SK-N-SH (cell line): ENCODE data around the gene POLA1. TPM values are rescaled to one million over a fixed set of nuclear protein-coding genes. Genes with fewer than 3 reads are reported as not detected.

Source experiments
- CTCF ChIA-PET: fragments of 300-600, 350-600 bp; formaldehyde crosslinking; extraction: SDS; loops from one replicate; lab custom pipeline; 2021; lab: Yijun Ruan, JAX
- POLR2A ChIA-PET: fragments of 350-600 bp; sonication (Branson Sonifier 250); formaldehyde crosslinking; extraction: SDS; loops from one replicate; lab custom pipeline; 2020; ENCODE audit warnings: antibody characterized with exemption, inconsistent platforms; lab: Yijun Ruan, JAX
- DNase-seq: peaks from one replicate; pipeline ENCODE4 v3.0.0; 2012
- H2AFZ ChIP-seq: fragments of 200-600 bp; sonication (generic); 2 replicates; pipeline ENCODE4 v1.8.1; 2016; ENCODE audit warnings: antibody characterized with exemption, mild to moderate bottlenecking, low read depth
- H3F3A ChIP-seq: fragments of 200-600 bp; sonication (generic); replicated peaks from 2 replicates; pipeline ENCODE3; 2016; ENCODE audit warnings: antibody characterized with exemption, mild to moderate bottlenecking; ENCODE audit not compliant: insufficient read depth
- H3K27ac ChIP-seq, 2 experiments: fragments of 200-500 bp in 1 of 2; fragments of 200-600 bp in 1 of 2; sonication (Bioruptor generic) in 1 of 2; sonication (generic), shearing (Covaris generic) in 1 of 2; 2 replicates each; pipeline versions ENCODE4 v1.5.1 to v1.6.1; 2014 to 2016; ENCODE audit warnings: low read depth in 2 of 2, inconsistent platforms in 1 of 2, low read length in 1 of 2, mild to moderate bottlenecking in 1 of 2, mixed read lengths in 1 of 2
- H3K27me3 ChIP-seq: fragments of 200-600 bp; sonication (generic), shearing (Covaris generic); 2 replicates; pipeline ENCODE4 v1.6.1; 2016; ENCODE audit warnings: mixed run types; ENCODE audit not compliant: insufficient read depth
- H3K36me3 ChIP-seq, 2 experiments: fragments of 200-500 bp in 1 of 2; fragments of 200-600 bp in 1 of 2; sonication (Bioruptor generic) in 1 of 2; sonication (generic) in 1 of 2; replicated peaks in 1 of 2; 2 replicates each; pipeline versions ENCODE3 to v1.5.1; 2014 to 2016; ENCODE audit warnings: low read length in 1 of 2, mild to moderate bottlenecking in 1 of 2; ENCODE audit not compliant: insufficient read depth in 2 of 2, control insufficient read depth in 1 of 2
- H3K4me1 ChIP-seq, 2 experiments: fragments of 200-500 bp in 1 of 2; fragments of 200-600 bp in 1 of 2; sonication (Bioruptor generic) in 1 of 2; sonication (generic), shearing (Covaris generic) in 1 of 2; 2 replicates each; pipeline versions ENCODE4 v1.5.1 to v1.6.1; 2014 to 2016; ENCODE audit warnings: low read depth in 1 of 2, low read length in 1 of 2, mixed run types in 1 of 2; ENCODE audit not compliant: insufficient read depth in 2 of 2, control insufficient read depth in 1 of 2
- H3K4me2 ChIP-seq: fragments of 200-600 bp; sonication (generic), shearing (Covaris generic); 2 replicates; pipeline ENCODE4 v1.6.1; 2017; ENCODE audit warnings: mixed run types
- H3K4me3 ChIP-seq, 2 experiments: fragments of 200-500 bp in 1 of 2; fragments of 200-600 bp in 1 of 2; sonication (Bioruptor generic) in 1 of 2; sonication (generic), shearing (Covaris generic) in 1 of 2; 2 replicates each; pipeline versions ENCODE4 v1.5.1 to v1.8.1; 2014 to 2016; ENCODE audit warnings: low read depth in 2 of 2, inconsistent platforms in 1 of 2, low read length in 1 of 2, mild to moderate bottlenecking in 1 of 2, mixed read lengths in 1 of 2, moderate library complexity in 1 of 2
- H3K79me2 ChIP-seq: fragments of 200-600 bp; sonication (generic); 2 replicates; pipeline ENCODE4 v1.8.1; 2017; ENCODE audit warnings: mild to moderate bottlenecking; ENCODE audit not compliant: insufficient read depth
- H3K9ac ChIP-seq: fragments of 200-600 bp; sonication (generic); 2 replicates; pipeline ENCODE4 v1.6.1; 2017; ENCODE audit warnings: mixed run types
- H3K9me2 ChIP-seq: fragments of 200-600 bp; sonication (generic); 2 replicates; pipeline ENCODE4 v1.6.1; 2017; ENCODE audit warnings: mixed run types
- H3K9me3 ChIP-seq: fragments of 200-600 bp; sonication (generic); 2 replicates; pipeline ENCODE4 v1.6.1; 2017; ENCODE audit warnings: mixed run types, mild to moderate bottlenecking, moderate library complexity
- H4K20me1 ChIP-seq: fragments of 200-600 bp; sonication (generic); 2 replicates; pipeline ENCODE4 v1.6.1; 2017; ENCODE audit warnings: mild to moderate bottlenecking, mixed run types; ENCODE audit not compliant: insufficient read depth
- CHD2 ChIP-seq: fragments of 150-350 bp; IDR thresholded peaks from 2 replicates; pipeline ENCODE4 v1.6.1; 2018; ENCODE audit warnings: low read length; ENCODE audit not compliant: partially characterized antibody
- ELF1 ChIP-seq: IDR thresholded peaks from 2 replicates; pipeline ENCODE4 v1.4.0; 2012
- GATA2 ChIP-seq: sonication (generic); formaldehyde crosslinking; IDR thresholded peaks from 2 replicates; pipeline ENCODE4 v1.5.0; 2020; ENCODE audit warnings: mild to moderate bottlenecking, missing genetic modification reagents
- JUND ChIP-seq: IDR thresholded peaks from 2 replicates; pipeline ENCODE4 v1.4.0; 2012
- NRF1 ChIP-seq: IDR thresholded peaks from 2 replicates; pipeline ENCODE4 v1.6.1; 2012; ENCODE audit warnings: low read depth, mild to moderate bottlenecking, low read length
- RAD21 ChIP-seq: IDR thresholded peaks from 2 replicates; pipeline ENCODE4 v1.6.1; 2012; ENCODE audit warnings: mild to moderate bottlenecking, low read length
- RXRA ChIP-seq: IDR thresholded peaks from 2 replicates; pipeline ENCODE4 v1.4.0; 2012; ENCODE audit warnings: low read depth, mild to moderate bottlenecking, borderline replicate concordance
- SMC3 ChIP-seq: IDR thresholded peaks from 2 replicates; pipeline ENCODE4 v1.6.1; 2012; ENCODE audit warnings: low read depth, low read length, improper control_type of control experiment
- TAF1 ChIP-seq: IDR thresholded peaks from 2 replicates; pipeline ENCODE4 v1.6.1; 2012; ENCODE audit warnings: low read depth, mild to moderate bottlenecking, low read length, moderate library complexity, borderline replicate concordance
- WGBS: methylation state at CpG from one replicate; pipeline ENCODE4 v1.1.6; 2017; ENCODE audit warnings: low lambda C conversion rate; 5-methylcytosine and 5-hydroxymethylcytosine counted together
- polyA plus RNA-seq, 3 experiments: library from polyadenylated mRNA; depleted of rRNA; stranded (reverse); fragments of >200 nt; gene quantifications; 2 replicates each; pipeline ENCODE4 v1.2.3, GENCODE V29; 2012
- TF ChIP-seq, protein P1 (sequence below): fragments of 150-350 bp; IDR thresholded peaks from 2 replicates; pipeline ENCODE4 v1.6.1; 2016; ENCODE audit warnings: mild to moderate bottlenecking, low read depth, low read length
- TF ChIP-seq, protein P2 (sequence below): fragments of 200-600 bp; sonication (generic); IDR thresholded peaks from 2 replicates; pipeline ENCODE4 v1.6.1; 2017; ENCODE audit warnings: antibody characterized with exemption, mild to moderate bottlenecking, moderate library complexity
- TF ChIP-seq, protein P3 (sequence below): IDR thresholded peaks from 2 replicates; pipeline ENCODE4; 2012
- TF ChIP-seq, protein P4 (sequence below): fragments of 150-350 bp; IDR thresholded peaks from 2 replicates; pipeline ENCODE4 v1.6.1; 2017; ENCODE audit warnings: antibody characterized with exemption, low read length, low read depth, borderline replicate concordance

The POLA1 gene
- polyA plus RNA-seq, 1 of the 3 experiments (the other 2 are of a cell fraction) = 2.8 TPM

DNA sequence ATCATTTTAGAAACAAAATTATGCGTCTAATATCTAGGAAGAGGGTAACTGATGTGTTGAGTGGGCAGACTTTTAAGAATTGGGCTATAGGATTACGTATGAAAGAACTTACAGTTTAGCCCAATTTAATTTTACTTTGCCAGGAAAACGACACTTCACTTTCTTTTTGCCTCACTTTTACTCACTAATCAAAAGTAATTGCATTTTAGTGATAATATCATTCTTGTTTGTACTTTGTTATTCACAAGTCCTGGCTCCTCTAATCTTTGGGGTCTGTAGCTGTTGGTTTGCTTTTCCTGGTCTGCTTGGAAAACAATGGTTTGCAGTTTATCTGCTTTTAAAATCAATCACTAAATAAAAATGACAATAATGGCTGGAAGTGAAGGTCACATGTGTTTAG, 325.0 kb downstream of the POLA1 start:
- no peak for DNase-seq
- no peak overlapping the region for H3K4me2 ChIP-seq
- no peaks in the 10 kb centered on the region for H3K79me2 ChIP-seq
- no peaks in the 10 kb centered on the region for H3K9me2 ChIP-seq
- H3K36me3 ChIP-seq = no peaks in the 10 kb centered on the region
- H2AFZ ChIP-seq = no peak overlapping the region
- H4K20me1 ChIP-seq = no peaks in the 10 kb centered on the region
- H3K4me3 ChIP-seq = no peak overlapping the region
- no peaks in the 10 kb centered on the region for H3K9me3 ChIP-seq
- TF ChIP-seq, protein P1, sequence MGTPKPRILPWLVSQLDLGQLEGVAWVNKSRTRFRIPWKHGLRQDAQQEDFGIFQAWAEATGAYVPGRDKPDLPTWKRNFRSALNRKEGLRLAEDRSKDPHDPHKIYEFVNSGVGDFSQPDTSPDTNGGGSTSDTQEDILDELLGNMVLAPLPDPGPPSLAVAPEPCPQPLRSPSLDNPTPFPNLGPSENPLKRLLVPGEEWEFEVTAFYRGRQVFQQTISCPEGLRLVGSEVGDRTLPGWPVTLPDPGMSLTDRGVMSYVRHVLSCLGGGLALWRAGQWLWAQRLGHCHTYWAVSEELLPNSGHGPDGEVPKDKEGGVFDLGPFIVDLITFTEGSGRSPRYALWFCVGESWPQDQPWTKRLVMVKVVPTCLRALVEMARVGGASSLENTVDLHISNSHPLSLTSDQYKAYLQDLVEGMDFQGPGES = no peak
- TF ChIP-seq NRF1 (no peak), TAF1 (no peak), JUND (no peak), SMC3 (no peak), GATA2 (CRISPR knock-in tag) (no peak), RAD21 (no peak), RXRA (no peak), CHD2 (no peak), ELF1 (no peak)
- TF ChIP-seq, protein P2, sequence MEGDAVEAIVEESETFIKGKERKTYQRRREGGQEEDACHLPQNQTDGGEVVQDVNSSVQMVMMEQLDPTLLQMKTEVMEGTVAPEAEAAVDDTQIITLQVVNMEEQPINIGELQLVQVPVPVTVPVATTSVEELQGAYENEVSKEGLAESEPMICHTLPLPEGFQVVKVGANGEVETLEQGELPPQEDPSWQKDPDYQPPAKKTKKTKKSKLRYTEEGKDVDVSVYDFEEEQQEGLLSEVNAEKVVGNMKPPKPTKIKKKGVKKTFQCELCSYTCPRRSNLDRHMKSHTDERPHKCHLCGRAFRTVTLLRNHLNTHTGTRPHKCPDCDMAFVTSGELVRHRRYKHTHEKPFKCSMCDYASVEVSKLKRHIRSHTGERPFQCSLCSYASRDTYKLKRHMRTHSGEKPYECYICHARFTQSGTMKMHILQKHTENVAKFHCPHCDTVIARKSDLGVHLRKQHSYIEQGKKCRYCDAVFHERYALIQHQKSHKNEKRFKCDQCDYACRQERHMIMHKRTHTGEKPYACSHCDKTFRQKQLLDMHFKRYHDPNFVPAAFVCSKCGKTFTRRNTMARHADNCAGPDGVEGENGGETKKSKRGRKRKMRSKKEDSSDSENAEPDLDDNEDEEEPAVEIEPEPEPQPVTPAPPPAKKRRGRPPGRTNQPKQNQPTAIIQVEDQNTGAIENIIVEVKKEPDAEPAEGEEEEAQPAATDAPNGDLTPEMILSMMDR = no peak
- TF ChIP-seq, protein P3, sequence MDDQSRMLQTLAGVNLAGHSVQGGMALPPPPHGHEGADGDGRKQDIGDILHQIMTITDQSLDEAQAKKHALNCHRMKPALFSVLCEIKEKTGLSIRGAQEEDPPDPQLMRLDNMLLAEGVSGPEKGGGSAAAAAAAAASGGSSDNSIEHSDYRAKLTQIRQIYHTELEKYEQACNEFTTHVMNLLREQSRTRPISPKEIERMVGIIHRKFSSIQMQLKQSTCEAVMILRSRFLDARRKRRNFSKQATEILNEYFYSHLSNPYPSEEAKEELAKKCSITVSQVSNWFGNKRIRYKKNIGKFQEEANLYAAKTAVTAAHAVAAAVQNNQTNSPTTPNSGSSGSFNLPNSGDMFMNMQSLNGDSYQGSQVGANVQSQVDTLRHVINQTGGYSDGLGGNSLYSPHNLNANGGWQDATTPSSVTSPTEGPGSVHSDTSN = no peak
- TF ChIP-seq, protein P4, sequence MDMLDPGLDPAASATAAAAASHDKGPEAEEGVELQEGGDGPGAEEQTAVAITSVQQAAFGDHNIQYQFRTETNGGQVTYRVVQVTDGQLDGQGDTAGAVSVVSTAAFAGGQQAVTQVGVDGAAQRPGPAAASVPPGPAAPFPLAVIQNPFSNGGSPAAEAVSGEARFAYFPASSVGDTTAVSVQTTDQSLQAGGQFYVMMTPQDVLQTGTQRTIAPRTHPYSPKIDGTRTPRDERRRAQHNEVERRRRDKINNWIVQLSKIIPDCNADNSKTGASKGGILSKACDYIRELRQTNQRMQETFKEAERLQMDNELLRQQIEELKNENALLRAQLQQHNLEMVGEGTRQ = no peak
- TF ChIP-seq, all 33 proteins: peak for 0
- Histone ChIP-seq H3K27ac (no peak overlapping the region), H3K27me3 (peaks cover 86% of the 10 kb centered on the region), H3F3A (no peaks in the 10 kb centered on the region), H3K9ac (no peak overlapping the region), H3K4me1 (peaks cover 0 to 9% of the 10 kb centered on the region in 2 experiments; a peak in 1 of 4 replicates)
- CTCF ChIA-PET = interaction anchor here (3.1 kb wide), 1 partner anchor 180 kb away, joined by 10 read pairs; no protein-coding TSS in a partner anchor
- POLR2A ChIA-PET = no interaction called here
- WGBS = 15% methylated on average over 3 of the region's 3 CpGs
